T-helper 2 cell treated with Interferon-gamma antibody and Interleukin-4, amounts not matched to agents 5 μg/mL and 100 μg/mL, for 36 hours (primary cell): ENCODE results near the gene HOMER1.
A peak's percentile ranks its signal among the peaks of the same experiment; 100 is the strongest.
"Not testable (repeated sequence)": the region's sequence is repeated elsewhere in the genome, so short reads cannot be mapped to it uniquely, and the experiment has no call there.

Experiments used
- DNase-seq: peaks from one replicate; pipeline ENCODE4 v3.0.0; 2021; ENCODE audit warnings: low spot score
- H3K27ac Mint-ChIP-seq: one replicate; pipeline ENCODE4 v1.8.0; 2021; ENCODE audit warnings: mild to moderate bottlenecking, mixed read lengths
- H3K27me3 Mint-ChIP-seq: one replicate; pipeline ENCODE4 v1.8.0; 2021; ENCODE audit warnings: low read depth, mixed read lengths
- H3K36me3 Mint-ChIP-seq: one replicate; pipeline ENCODE4 v1.8.0; 2021; ENCODE audit warnings: low read depth, mixed read lengths
- H3K4me1 Mint-ChIP-seq: one replicate; pipeline ENCODE4 v1.8.0; 2021; ENCODE audit warnings: low read depth, mixed read lengths
- H3K4me3 Mint-ChIP-seq: one replicate; pipeline ENCODE4 v1.8.0; 2022; ENCODE audit warnings: mild to moderate bottlenecking, moderate library complexity, mixed read lengths
- H3K9me3 Mint-ChIP-seq: one replicate; pipeline ENCODE4 v1.8.0; 2021; ENCODE audit warnings: mixed read lengths

HOMER1 gene

GRCh38 chr5:79535477-79536192 lies 21.7 kb upstream of the HOMER1 start:
- no peaks in the 10 kb centered on the region for H3K36me3 Mint-ChIP-seq
- H3K27me3 Mint-ChIP-seq = peaks cover 3% of the 10 kb centered on the region
- no peaks in the 10 kb centered on the region for H3K9me3 Mint-ChIP-seq
- DNase-seq = no peak
- H3K4me1 Mint-ChIP-seq = no peaks in the 10 kb centered on the region
- no peak overlapping the region for H3K27ac Mint-ChIP-seq
- no peak overlapping the region for H3K4me3 Mint-ChIP-seq

GRCh38 chr5:79529110-79529509 lies 15.2 kb upstream of the HOMER1 start:
- Mint-ChIP-seq H3K4me3 (no peak overlapping the region), H3K36me3 (no peaks in the 10 kb centered on the region), H3K27me3 (peaks cover 3% of the 10 kb centered on the region), H3K9me3 (peaks cover 6% of the 10 kb centered on the region), H3K4me1 (no peaks in the 10 kb centered on the region), H3K27ac (no peak overlapping the region)
- DNase-seq = no peak

- Mint-ChIP-seq H3K27ac (no peak overlapping the region), H3K36me3 (no peaks in the 10 kb centered on the region), H3K4me3 (no peak overlapping the region), H3K27me3 (peaks cover 2% of the 10 kb centered on the region), H3K9me3 (peaks cover 6% of the 10 kb centered on the region), H3K4me1 (no peaks in the 10 kb centered on the region)
- DNase-seq = no peak
Observed at GRCh38 chr5:79527431-79527830, 13.5 kb upstream of the HOMER1 start.

GRCh38 chr5:79526928-79527327 lies 13.0 kb upstream of the HOMER1 start:
- no peaks in the 10 kb centered on the region for H3K4me1 Mint-ChIP-seq
- no peak overlapping the region for H3K4me3 Mint-ChIP-seq
- H3K9me3 Mint-ChIP-seq = peaks cover 6% of the 10 kb centered on the region
- H3K27ac Mint-ChIP-seq = no peak overlapping the region
- no peaks in the 10 kb centered on the region for H3K27me3 Mint-ChIP-seq
- no peak for DNase-seq
- H3K36me3 Mint-ChIP-seq = no peaks in the 10 kb centered on the region

GRCh38 chr5:79526493-79526892 lies 12.6 kb upstream of the HOMER1 start:
- no peak for DNase-seq
- H3K4me1 Mint-ChIP-seq = no peaks in the 10 kb centered on the region
- H3K27ac Mint-ChIP-seq = no peak overlapping the region
- no peaks in the 10 kb centered on the region for H3K36me3 Mint-ChIP-seq
- peaks cover 6% of the 10 kb centered on the region for H3K9me3 Mint-ChIP-seq
- no peaks in the 10 kb centered on the region for H3K27me3 Mint-ChIP-seq
- H3K4me3 Mint-ChIP-seq = no peak overlapping the region

- Mint-ChIP-seq H3K27ac (no peak overlapping the region), H3K9me3 (peaks cover 6% of the 10 kb centered on the region), H3K36me3 (no peaks in the 10 kb centered on the region), H3K4me1 (peaks cover 10% of the 10 kb centered on the region), H3K4me3 (no peak overlapping the region), H3K27me3 (peaks cover 2% of the 10 kb centered on the region)
- no peak for DNase-seq
Observed at GRCh38 chr5:79521156-79521555, 7.2 kb upstream of the HOMER1 start.

GRCh38 chr5:79518718-79519117 lies 4.8 kb upstream of the HOMER1 start:
- peaks cover 10% of the 10 kb centered on the region for H3K4me1 Mint-ChIP-seq
- DNase-seq = no peak
- no peaks in the 10 kb centered on the region for H3K9me3 Mint-ChIP-seq
- no peak overlapping the region for H3K4me3 Mint-ChIP-seq
- H3K27me3 Mint-ChIP-seq = peaks cover 2% of the 10 kb centered on the region
- no peak overlapping the region for H3K27ac Mint-ChIP-seq
- peaks cover 3% of the 10 kb centered on the region for H3K36me3 Mint-ChIP-seq

GRCh38 chr5:79517601-79518000 lies 3.7 kb upstream of the HOMER1 start:
- no peaks in the 10 kb centered on the region for H3K9me3 Mint-ChIP-seq
- peaks cover 5% of the 10 kb centered on the region for H3K27me3 Mint-ChIP-seq
- H3K4me3 Mint-ChIP-seq = no peak overlapping the region
- peaks cover 3% of the 10 kb centered on the region for H3K36me3 Mint-ChIP-seq
- DNase-seq = no peak
- H3K4me1 Mint-ChIP-seq = peaks cover 17% of the 10 kb centered on the region
- H3K27ac Mint-ChIP-seq = no peak overlapping the region

GRCh38 chr5:79516986-79517385 lies 3.1 kb upstream of the HOMER1 start:
- peaks cover 21% of the 10 kb centered on the region for H3K4me1 Mint-ChIP-seq
- peak overlapping the region; percentile 28 for H3K4me3 Mint-ChIP-seq
- H3K27ac Mint-ChIP-seq = peak overlapping the region; percentile 24
- peaks cover 8% of the 10 kb centered on the region for H3K27me3 Mint-ChIP-seq
- no peak for DNase-seq
- H3K36me3 Mint-ChIP-seq = peaks cover 3% of the 10 kb centered on the region
- H3K9me3 Mint-ChIP-seq = no peaks in the 10 kb centered on the region

GRCh38 chr5:79516331-79516730 lies 2.4 kb upstream of the HOMER1 start:
- not testable (repeated sequence) for DNase-seq, H3K27ac Mint-ChIP-seq, H3K4me3 Mint-ChIP-seq, H3K36me3 Mint-ChIP-seq, H3K9me3 Mint-ChIP-seq
- peaks cover 25% of the 10 kb centered on the region for H3K4me1 Mint-ChIP-seq
- peaks cover 13% of the 10 kb centered on the region for H3K27me3 Mint-ChIP-seq

GRCh38 chr5:79514391-79515105 lies 614 bp upstream of the HOMER1 start:
- Mint-ChIP-seq H3K36me3 (peaks cover 3% of the 10 kb centered on the region), H3K4me1 (peaks cover 30% of the 10 kb centered on the region)

GRCh38 chr5:79513308-79513703 lies 628 bp downstream of the HOMER1 start:
- Mint-ChIP-seq H3K27ac (peak overlapping the region; percentile 73), H3K4me1 (peaks cover 37% of the 10 kb centered on the region), H3K4me3 (peak overlapping the region; percentile 74), H3K36me3 (peaks cover 3% of the 10 kb centered on the region), H3K9me3 (no peaks in the 10 kb centered on the region), H3K27me3 (peaks cover 16% of the 10 kb centered on the region)
- DNase-seq = no peak

More at GRCh38 chr5:79514391-79515105, 614 bp upstream of the HOMER1 start:
- H3K27ac Mint-ChIP-seq = peak overlapping the region; percentile 99
- peak; percentile 89 for DNase-seq
- H3K9me3 Mint-ChIP-seq = no peaks in the 10 kb centered on the region
- H3K4me3 Mint-ChIP-seq = peak overlapping the region; percentile 96
- peaks cover 16% of the 10 kb centered on the region for H3K27me3 Mint-ChIP-seq

GRCh38 chr5:79512471-79513307 lies 1.2 kb downstream of the HOMER1 start:
- Mint-ChIP-seq H3K4me3 (peak overlapping the region; percentile 74), H3K27ac (peak overlapping the region; percentile 73), H3K4me1 (peaks cover 39% of the 10 kb centered on the region), H3K27me3 (peaks cover 16% of the 10 kb centered on the region), H3K36me3 (peaks cover 3% of the 10 kb centered on the region), H3K9me3 (no peaks in the 10 kb centered on the region)
- DNase-seq = no peak

GRCh38 chr5:79512049-79512448 lies 1.9 kb downstream of the HOMER1 start:
- H3K36me3 Mint-ChIP-seq = peaks cover 3% of the 10 kb centered on the region
- H3K27me3 Mint-ChIP-seq = peaks cover 16% of the 10 kb centered on the region
- DNase-seq = no peak
- H3K4me1 Mint-ChIP-seq = peaks cover 37% of the 10 kb centered on the region
- H3K4me3 Mint-ChIP-seq = peak overlapping the region; percentile 74
- H3K9me3 Mint-ChIP-seq = no peaks in the 10 kb centered on the region
- no peak overlapping the region for H3K27ac Mint-ChIP-seq
